GM12878 (cell line): ENCODE measurements around the gene CDCP1. TPM values are rescaled to one million over a fixed set of nuclear protein-coding genes. Genes with fewer than 3 reads are reported as not detected.

ENCODE experiments used
- ATAC-seq: fragments of 200-7000 bp; cut with Tn5 transposase; 3 replicates; pipeline ENCODE4 v1.9.1; 2020; ENCODE audit warnings: mild to moderate bottlenecking, moderate library complexity
- BruUV-seq: library from RNA; stranded (reverse); fragments of 400-500 nt; replicated peaks from 2 replicates; lab custom pipeline; 2021; lab: Mats Ljungman, UMichigan
- CTCF ChIA-PET: fragments of 300-600 bp; sonication (Branson Sonifier 250); formaldehyde crosslinking; extraction: SDS; loops from one replicate; lab custom pipeline; 2021; ENCODE audit warnings: inconsistent platforms; lab: Yijun Ruan, JAX
- POLR2A ChIA-PET: fragments of 350-600 bp; formaldehyde crosslinking; extraction: SDS; loops from one replicate; lab custom pipeline; 2021; ENCODE audit warnings: inconsistent platforms; lab: Charles Lee
- RAD21 ChIA-PET: fragments of 300-600 bp; sonication (Branson Sonifier 250); formaldehyde crosslinking; loops from one replicate; lab custom pipeline; 2023; ENCODE audit warnings: antibody characterized with exemption; ENCODE audit not compliant: unreplicated experiment; lab: Charles Lee
- SMC1A ChIA-PET: fragments of 300-600 bp; sonication (Branson Sonifier 250); formaldehyde crosslinking; loops from one replicate; lab custom pipeline; 2023; ENCODE audit not compliant: unreplicated experiment, uncharacterized antibody; lab: Charles Lee
- DNase-seq: peaks from one replicate; pipeline ENCODE4 v3.0.0-alpha.2; 2011; ENCODE audit warnings: low read depth, low spot score
- FAIRE-seq: peaks from 3 replicates; lab custom pipeline; 2011; peaks lifted over from hg19 to GRCh38; lab: Jason Lieb, UNC
- H2AFZ ChIP-seq: 2 replicates; pipeline ENCODE4 v1.6.0; 2011; ENCODE audit warnings: low read depth, low read length, control low read depth; ENCODE audit not compliant: control insufficient read depth
- H3K27ac ChIP-seq: 2 replicates; pipeline ENCODE4 v1.5.1; 2011; ENCODE audit warnings: control low read depth; ENCODE audit not compliant: control insufficient read depth, insufficient read depth
- H3K27me3 ChIP-seq, 2 experiments: replicated peaks in 1 of 2; 2 replicates each; pipeline versions ENCODE4 v1.6.0 to v1.6.1; 2011; ENCODE audit warnings: low read length in 1 of 2; ENCODE audit not compliant: control insufficient read depth in 2 of 2, insufficient read depth in 2 of 2
- H3K36me3 ChIP-seq, 2 experiments: 2 replicates each; pipeline ENCODE4 v1.5.1; 2011; ENCODE audit warnings: low read length in 1 of 2; ENCODE audit not compliant: control insufficient read depth in 2 of 2, insufficient read depth in 2 of 2
- H3K4me1 ChIP-seq: 2 replicates; pipeline ENCODE4 v1.6.1; 2011; ENCODE audit warnings: mild to moderate bottlenecking, low read length, moderate library complexity, mixed read lengths; ENCODE audit not compliant: control insufficient read depth, insufficient read depth
- H3K4me2 ChIP-seq: 2 replicates; pipeline ENCODE4 v1.6.0; 2011; ENCODE audit warnings: control low read depth; ENCODE audit not compliant: control insufficient read depth, insufficient read depth
- H3K4me3 ChIP-seq: fragments of 200-600 bp; sonication (generic); 2 replicates; pipeline ENCODE4 v1.5.1; 2016
- H3K79me2 ChIP-seq: 2 replicates; pipeline ENCODE4 v1.6.0; 2011; ENCODE audit warnings: low read length; ENCODE audit not compliant: control insufficient read depth, insufficient read depth
- H3K9ac ChIP-seq: 2 replicates; pipeline ENCODE4 v1.8.0; 2011; ENCODE audit warnings: low read length, control low read depth, mixed read lengths; ENCODE audit not compliant: control insufficient read depth, insufficient read depth
- H3K9me3 ChIP-seq: replicated peaks from 3 replicates; pipeline ENCODE4 v1.5.1; 2011; ENCODE audit warnings: mild to moderate bottlenecking, low read length; ENCODE audit not compliant: control insufficient read depth, insufficient read depth
- H4K20me1 ChIP-seq: 2 replicates; pipeline ENCODE4 v1.6.0; 2011; ENCODE audit not compliant: control insufficient read depth, insufficient read depth
- CBX5 ChIP-seq: sonication (generic); IDR thresholded peaks from 2 replicates; pipeline ENCODE4 v1.6.1; 2016; ENCODE audit warnings: low read depth, moderate library complexity, mild to moderate bottlenecking, inconsistent platforms
- CTCF ChIP-seq, 3 experiments: IDR thresholded peaks in 2 of 3; conservative IDR thresholded peaks in 1 of 3; 2 replicates each; pipeline ENCODE4 v1.5.1; 2011; ENCODE audit warnings: low read depth in 3 of 3, low read length in 3 of 3, mild to moderate bottlenecking in 3 of 3, control low read depth in 2 of 3, moderate library complexity in 2 of 3, inconsistent platforms in 1 of 3, mixed read lengths in 1 of 3; ENCODE audit not compliant: control insufficient read depth in 2 of 3, insufficient read depth in 1 of 3; ENCODE audit errors: extremely low read depth in 1 of 3
- IKZF2 ChIP-seq, 2 experiments: fragments of 450-650 bp; IDR thresholded peaks; 2 replicates each; pipeline ENCODE4 v1.6.1; 2017; ENCODE audit warnings: mild to moderate bottlenecking in 2 of 2, moderate library complexity in 2 of 2
- PAX8 ChIP-seq: fragments of 450-650 bp; IDR thresholded peaks from 2 replicates; pipeline ENCODE4 v1.6.1; 2017; ENCODE audit warnings: mild to moderate bottlenecking, moderate library complexity
- POLR2A ChIP-seq: IDR thresholded peaks from 2 replicates; pipeline ENCODE4 v1.6.1; 2011; ENCODE audit warnings: low read depth, mild to moderate bottlenecking, low read length
- POU2F2 ChIP-seq: IDR thresholded peaks from 3 replicates; pipeline ENCODE4 v1.6.1; 2011; ENCODE audit warnings: low read depth, mild to moderate bottlenecking, low read length, borderline replicate concordance
- RUNX3 ChIP-seq: IDR thresholded peaks from 2 replicates; pipeline ENCODE4 v1.6.1; 2012; ENCODE audit warnings: low read length, inconsistent platforms
- TBL1XR1 ChIP-seq: IDR thresholded peaks from 2 replicates; pipeline ENCODE4 v1.6.1; 2012; ENCODE audit warnings: low read depth, low read length, improper control_type of control experiment
- WGBS: methylation state at CpG from one replicate; pipeline ENCODE4 v1.1.6; 2016; ENCODE audit warnings: low lambda C conversion rate; ENCODE audit not compliant: insufficient replicate concordance, insufficient coverage; ENCODE audit errors: missing lambda C conversion rate; 5-methylcytosine and 5-hydroxymethylcytosine counted together
- in situ Hi-C: fragments of 300-500 bp; cut with MboI; formaldehyde crosslinking; loops from 9 replicates; pipeline ENCODE4 v1.14.3; 2018; ENCODE audit warnings: mixed read lengths
- intact Hi-C: fragments of 100-400 bp; cut with micrococcal nuclease; formaldehyde crosslinking; loops from one replicate; pipeline ENCODE4 v1.14.2; 2022; ENCODE audit not compliant: unreplicated experiment
- polyA plus RNA-seq, 11 experiments: library from polyadenylated mRNA; depleted of rRNA in 4 of 11; unstranded in 6 of 11; stranded (reverse) in 5 of 11; fragments of >200 nt; fragmentation: Nextera tagmentation in 4 of 11; fragmentation: Illumina TruSeq in 1 of 11; extraction: Ambion mirVana in 4 of 11; extraction: Trizol in 1 of 11; gene quantifications; 1 replicate in 1 of 11; 2 replicates in 10 of 11; pipeline versions ENCODE4 v1.2.1 to v1.2.3, GENCODE V29; 2011 to 2016; ENCODE audit warnings: inconsistent platforms in 2 of 11, missing spikeins in 2 of 11, low read depth in 1 of 11
- total RNA-seq, 4 experiments: library from RNA; depleted of rRNA in 3 of 4; stranded (reverse); fragments of >200 nt in 3 of 4; fragmentation: Illumina TruSeq in 1 of 4; extraction: Trizol in 1 of 4; gene quantifications; 2 replicates each; pipeline versions ENCODE4 v1.2.1 to v1.2.3, GENCODE V29; 2013 to 2021
- TF ChIP-seq, protein P1 (sequence below): fragments of 450-650 bp; conservative IDR thresholded peaks from 2 replicates; pipeline ENCODE4 v1.6.1; 2017; ENCODE audit warnings: mild to moderate bottlenecking, moderate library complexity
- TF ChIP-seq, protein P2 (sequence below): fragments of 450-650 bp; IDR thresholded peaks from 2 replicates; pipeline ENCODE4 v1.6.1; 2014; ENCODE audit warnings: mild to moderate bottlenecking

Gene CDCP1
- total and polyA plus RNA-seq, 10 of the 15 experiments (the other 5 are each of a cell fraction or from before 2014, with no cell fraction given), result 0.35 to 2.2 (median 0.86) TPM

DNA sequence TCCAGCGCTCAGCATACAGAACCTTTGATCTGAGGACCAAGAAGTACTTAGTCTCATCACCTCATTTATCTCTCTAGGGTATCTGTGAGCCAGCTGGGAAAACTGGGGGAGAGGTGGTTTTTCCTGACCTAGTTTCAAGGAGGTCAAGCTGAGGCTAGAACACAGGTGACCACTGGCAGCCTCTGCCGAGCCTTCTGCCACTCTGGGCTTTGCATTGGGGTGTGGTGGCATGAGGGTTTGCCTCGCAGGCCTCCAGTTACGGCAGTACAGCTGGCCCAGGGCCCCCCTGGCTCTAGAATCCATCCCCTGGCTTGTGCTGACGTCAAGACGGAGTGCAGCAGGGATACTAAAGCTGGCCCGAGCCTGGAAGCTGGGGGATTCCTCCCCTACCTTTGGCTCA lies 34.7 kb upstream of the CDCP1 start:
- H4K20me1 ChIP-seq, result no peaks in the 10 kb centered on the region
- no TSS peak for BruUV-seq
- no peak overlapping the region for H3K4me2 ChIP-seq
- ChIA-PET CTCF (no interaction called here), POLR2A (no interaction called here), SMC1A (interaction anchor here (0.8 kb wide), 1 partner anchor 30 kb away, joined by 3 read pairs; no protein-coding TSS in a partner anchor), RAD21 (no interaction called here)
- no peaks in the 10 kb centered on the region for H3K79me2 ChIP-seq
- no peaks in the 10 kb centered on the region for H3K36me3 ChIP-seq
- in situ Hi-C loops, result no loop called here
- WGBS, result 9% methylated on average over 7 of the region's 7 CpGs
- TF ChIP-seq CBX5 (no peak), PAX8 (no peak), IKZF2 (IDR thresholded peaks at IDR 0.05) (no peak), POU2F2 (no peak), TBL1XR1 (no peak), POLR2A (no peak), CTCF (IDR thresholded peaks at IDR 0.05 in 2 of 3, conservative IDR thresholded peaks at IDR 0.05 in 1 of 3; ENCODE audit: control insufficient read depth in 2 of 3, extremely low read depth in 1 of 3, insufficient read depth in 1 of 3, low read depth in 3 of 3, low read length in 3 of 3) (no peak), RUNX3 (no peak)
- TF ChIP-seq, protein P1, sequence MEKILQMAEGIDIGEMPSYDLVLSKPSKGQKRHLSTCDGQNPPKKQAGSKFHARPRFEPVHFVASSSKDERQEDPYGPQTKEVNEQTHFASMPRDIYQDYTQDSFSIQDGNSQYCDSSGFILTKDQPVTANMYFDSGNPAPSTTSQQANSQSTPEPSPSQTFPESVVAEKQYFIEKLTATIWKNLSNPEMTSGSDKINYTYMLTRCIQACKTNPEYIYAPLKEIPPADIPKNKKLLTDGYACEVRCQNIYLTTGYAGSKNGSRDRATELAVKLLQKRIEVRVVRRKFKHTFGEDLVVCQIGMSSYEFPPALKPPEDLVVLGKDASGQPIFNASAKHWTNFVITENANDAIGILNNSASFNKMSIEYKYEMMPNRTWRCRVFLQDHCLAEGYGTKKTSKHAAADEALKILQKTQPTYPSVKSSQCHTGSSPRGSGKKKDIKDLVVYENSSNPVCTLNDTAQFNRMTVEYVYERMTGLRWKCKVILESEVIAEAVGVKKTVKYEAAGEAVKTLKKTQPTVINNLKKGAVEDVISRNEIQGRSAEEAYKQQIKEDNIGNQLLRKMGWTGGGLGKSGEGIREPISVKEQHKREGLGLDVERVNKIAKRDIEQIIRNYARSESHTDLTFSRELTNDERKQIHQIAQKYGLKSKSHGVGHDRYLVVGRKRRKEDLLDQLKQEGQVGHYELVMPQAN, result no peak
- TF ChIP-seq, protein P2, sequence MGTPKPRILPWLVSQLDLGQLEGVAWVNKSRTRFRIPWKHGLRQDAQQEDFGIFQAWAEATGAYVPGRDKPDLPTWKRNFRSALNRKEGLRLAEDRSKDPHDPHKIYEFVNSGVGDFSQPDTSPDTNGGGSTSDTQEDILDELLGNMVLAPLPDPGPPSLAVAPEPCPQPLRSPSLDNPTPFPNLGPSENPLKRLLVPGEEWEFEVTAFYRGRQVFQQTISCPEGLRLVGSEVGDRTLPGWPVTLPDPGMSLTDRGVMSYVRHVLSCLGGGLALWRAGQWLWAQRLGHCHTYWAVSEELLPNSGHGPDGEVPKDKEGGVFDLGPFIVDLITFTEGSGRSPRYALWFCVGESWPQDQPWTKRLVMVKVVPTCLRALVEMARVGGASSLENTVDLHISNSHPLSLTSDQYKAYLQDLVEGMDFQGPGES, result no peak
- no peak overlapping the region for H3K9ac ChIP-seq
- no peak for FAIRE-seq
- DNase-seq, result no peak
- no peak overlapping the region for H2AFZ ChIP-seq
- H3K9me3 ChIP-seq, result no peaks in the 10 kb centered on the region
- ATAC-seq, result no peak
- H3K4me1 ChIP-seq, result no peaks in the 10 kb centered on the region; the same call in 1 of the 2 replicates
- no peak overlapping the region for H3K27ac ChIP-seq
- H3K27me3 ChIP-seq, result peaks cover 0 to 3% of the 10 kb centered on the region in 2 experiments; a peak in 2 of 4 replicates
- intact Hi-C loops, result no loop called here
- H3K4me3 ChIP-seq, result no peak overlapping the region
